MM.1S (cell line): Measurements from ENCODE around the gene DTX3.

Source experiments
- DNase-seq: peaks from one replicate; pipeline ENCODE4 v3.0.0-alpha.2; 2015
- H2AFZ ChIP-seq: fragments of 300-600 bp; sonication (generic); 2 replicates; pipeline ENCODE4 v1.6.0; 2016; ENCODE audit warnings: antibody characterized with exemption, low read length
- H3F3A ChIP-seq: fragments of 300-600 bp; sonication (generic); 2 replicates; pipeline ENCODE4 v1.6.1; 2016; ENCODE audit warnings: mild to moderate bottlenecking, antibody characterized with exemption, low read length, moderate library complexity, mixed read lengths; ENCODE audit not compliant: insufficient read depth
- H3K27ac ChIP-seq: fragments of 300-600 bp; sonication (generic); 2 replicates; pipeline ENCODE4 v1.5.1; 2016; ENCODE audit warnings: mild to moderate bottlenecking, low read length
- H3K27me3 ChIP-seq: fragments of 300-600 bp; sonication (generic); replicated peaks from 2 replicates; pipeline ENCODE4 v1.6.0; 2016; ENCODE audit warnings: low read length; ENCODE audit not compliant: insufficient read depth
- H3K36me3 ChIP-seq: fragments of 300-600 bp; sonication (generic); replicated peaks from 2 replicates; pipeline ENCODE4 v1.6.1; 2016; ENCODE audit warnings: mild to moderate bottlenecking, low read length, mixed read lengths; ENCODE audit not compliant: insufficient read depth
- H3K4me1 ChIP-seq: fragments of 300-600 bp; sonication (generic); 2 replicates; pipeline ENCODE4 v1.6.1; 2016; ENCODE audit warnings: low read length, mixed read lengths
- H3K4me2 ChIP-seq: fragments of 300-600 bp; sonication (generic); 2 replicates; pipeline ENCODE4 v1.6.0; 2016; ENCODE audit warnings: low read depth, low read length
- H3K4me3 ChIP-seq: fragments of 300-600 bp; sonication (generic); 2 replicates; pipeline ENCODE4 v1.5.1; 2016; ENCODE audit warnings: low read length, mixed read lengths
- H3K79me2 ChIP-seq: fragments of 300-600 bp; sonication (generic); 2 replicates; pipeline ENCODE4 v1.6.1; 2016; ENCODE audit warnings: mixed run types, low read length, mixed read lengths
- H3K9ac ChIP-seq: fragments of 300-600 bp; sonication (generic); 2 replicates; pipeline ENCODE4 v1.6.1; 2016; ENCODE audit warnings: low read length, mixed read lengths
- H3K9me2 ChIP-seq: fragments of 300-600 bp; sonication (generic); replicated peaks from 2 replicates; pipeline ENCODE4 v1.6.1; 2016; ENCODE audit warnings: mild to moderate bottlenecking, low read length, mixed read lengths; ENCODE audit not compliant: insufficient read depth
- H3K9me3 ChIP-seq: fragments of 300-600 bp; sonication (generic); replicated peaks from 2 replicates; pipeline ENCODE4 v1.6.1; 2016; ENCODE audit warnings: mild to moderate bottlenecking, low read length, mixed read lengths; ENCODE audit not compliant: insufficient read depth
- H4K20me1 ChIP-seq: fragments of 300-600 bp; sonication (generic); 2 replicates; pipeline ENCODE4 v1.6.1; 2016; ENCODE audit warnings: mild to moderate bottlenecking, low read length, moderate library complexity, mixed read lengths; ENCODE audit not compliant: insufficient read depth
- EZH2 ChIP-seq: fragments of 300-600 bp; sonication (generic); optimal IDR thresholded peaks from 2 replicates; pipeline ENCODE3; 2017; ENCODE audit warnings: low read depth, mild to moderate bottlenecking, antibody characterized with exemption, low read length, mixed read lengths
- EZH2phosphoT487 ChIP-seq: fragments of 300-600 bp; sonication (generic); IDR thresholded peaks from 2 replicates; pipeline ENCODE4 v1.6.1; 2018; ENCODE audit warnings: antibody characterized with exemption, low read length
- TF ChIP-seq, protein P1 (sequence below): fragments of 300-600 bp; sonication (generic); IDR thresholded peaks from 2 replicates; pipeline ENCODE4 v1.5.1; 2016; ENCODE audit warnings: antibody characterized with exemption, low read length, mixed read lengths

The DTX3 gene

GRCh38 chr12:57609781-57610553 lies 5.3 kb downstream of the DTX3 start:
- Histone ChIP-seq H3F3A (no peaks in the 10 kb centered on the region; the same call in 1 of the 2 replicates), H3K4me3 (no peak overlapping the region), H3K4me1 (peaks cover 5% of the 10 kb centered on the region), H4K20me1 (no peaks in the 10 kb centered on the region), H3K27ac (no peak overlapping the region), H3K9me2 (no peaks in the 10 kb centered on the region), H3K9me3 (no peaks in the 10 kb centered on the region), H3K9ac (no peak overlapping the region), H2AFZ (no peak overlapping the region), H3K79me2 (no peaks in the 10 kb centered on the region), H3K4me2 (no peak overlapping the region), H3K36me3 (no peaks in the 10 kb centered on the region), H3K27me3 (no peaks in the 10 kb centered on the region)
- no peak for TF ChIP-seq EZH2
- TF ChIP-seq EZH2phosphoT487: no peak
- TF ChIP-seq, protein P1, sequence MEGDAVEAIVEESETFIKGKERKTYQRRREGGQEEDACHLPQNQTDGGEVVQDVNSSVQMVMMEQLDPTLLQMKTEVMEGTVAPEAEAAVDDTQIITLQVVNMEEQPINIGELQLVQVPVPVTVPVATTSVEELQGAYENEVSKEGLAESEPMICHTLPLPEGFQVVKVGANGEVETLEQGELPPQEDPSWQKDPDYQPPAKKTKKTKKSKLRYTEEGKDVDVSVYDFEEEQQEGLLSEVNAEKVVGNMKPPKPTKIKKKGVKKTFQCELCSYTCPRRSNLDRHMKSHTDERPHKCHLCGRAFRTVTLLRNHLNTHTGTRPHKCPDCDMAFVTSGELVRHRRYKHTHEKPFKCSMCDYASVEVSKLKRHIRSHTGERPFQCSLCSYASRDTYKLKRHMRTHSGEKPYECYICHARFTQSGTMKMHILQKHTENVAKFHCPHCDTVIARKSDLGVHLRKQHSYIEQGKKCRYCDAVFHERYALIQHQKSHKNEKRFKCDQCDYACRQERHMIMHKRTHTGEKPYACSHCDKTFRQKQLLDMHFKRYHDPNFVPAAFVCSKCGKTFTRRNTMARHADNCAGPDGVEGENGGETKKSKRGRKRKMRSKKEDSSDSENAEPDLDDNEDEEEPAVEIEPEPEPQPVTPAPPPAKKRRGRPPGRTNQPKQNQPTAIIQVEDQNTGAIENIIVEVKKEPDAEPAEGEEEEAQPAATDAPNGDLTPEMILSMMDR: no peak
- no peak for DNase-seq

DNA sequence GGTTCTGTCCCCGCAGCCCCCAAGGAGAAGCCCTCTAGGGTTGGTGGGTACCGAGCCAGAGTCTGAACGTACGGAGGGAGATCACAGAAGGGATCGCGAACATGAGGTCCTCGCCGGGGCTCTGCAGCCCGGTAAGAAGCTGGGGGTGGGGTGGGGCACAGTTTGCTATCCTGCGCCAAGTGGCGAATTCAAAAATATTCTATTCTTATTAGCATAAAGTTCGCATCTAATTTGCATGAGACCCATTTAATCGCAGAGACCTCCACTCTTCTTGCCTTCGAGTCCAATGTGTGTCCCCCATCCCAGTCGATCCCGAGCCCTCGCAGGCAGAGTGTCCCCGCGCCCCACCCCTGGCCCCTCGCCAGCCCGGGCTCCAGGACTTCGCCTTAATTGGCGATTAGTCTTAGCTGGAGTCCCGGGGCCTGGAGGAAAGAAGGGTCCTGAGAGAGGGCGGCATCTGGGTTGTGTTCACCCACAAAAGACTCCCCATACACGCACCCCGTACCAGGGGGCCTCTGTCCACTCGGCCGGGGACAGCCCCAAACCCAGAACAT lies 6.0 kb downstream of the DTX3 start:
- peaks cover 5% of the 10 kb centered on the region for H3K4me1 ChIP-seq
- H3K9me3 ChIP-seq: no peaks in the 10 kb centered on the region
- peak overlapping the region; percentile 99 for H2AFZ ChIP-seq
- no peaks in the 10 kb centered on the region for H3K27me3 ChIP-seq
- H3K4me2 ChIP-seq: peak overlapping the region; percentile 95
- no peak for DNase-seq
- TF ChIP-seq, protein P1: no peak
- TF ChIP-seq EZH2: no peak
- TF ChIP-seq EZH2phosphoT487: no peak
- H3F3A ChIP-seq: no peaks in the 10 kb centered on the region; the same call in 1 of the 2 replicates
- peak overlapping the region; percentile 66; the same call in 1 of the 2 replicates for H3K9ac ChIP-seq
- H3K79me2 ChIP-seq: no peaks in the 10 kb centered on the region
- H3K4me3 ChIP-seq: peak overlapping the region; percentile 77
- no peaks in the 10 kb centered on the region for H3K36me3 ChIP-seq
- no peak overlapping the region for H3K27ac ChIP-seq
- H3K9me2 ChIP-seq: no peaks in the 10 kb centered on the region
- H4K20me1 ChIP-seq: no peaks in the 10 kb centered on the region

DNA sequence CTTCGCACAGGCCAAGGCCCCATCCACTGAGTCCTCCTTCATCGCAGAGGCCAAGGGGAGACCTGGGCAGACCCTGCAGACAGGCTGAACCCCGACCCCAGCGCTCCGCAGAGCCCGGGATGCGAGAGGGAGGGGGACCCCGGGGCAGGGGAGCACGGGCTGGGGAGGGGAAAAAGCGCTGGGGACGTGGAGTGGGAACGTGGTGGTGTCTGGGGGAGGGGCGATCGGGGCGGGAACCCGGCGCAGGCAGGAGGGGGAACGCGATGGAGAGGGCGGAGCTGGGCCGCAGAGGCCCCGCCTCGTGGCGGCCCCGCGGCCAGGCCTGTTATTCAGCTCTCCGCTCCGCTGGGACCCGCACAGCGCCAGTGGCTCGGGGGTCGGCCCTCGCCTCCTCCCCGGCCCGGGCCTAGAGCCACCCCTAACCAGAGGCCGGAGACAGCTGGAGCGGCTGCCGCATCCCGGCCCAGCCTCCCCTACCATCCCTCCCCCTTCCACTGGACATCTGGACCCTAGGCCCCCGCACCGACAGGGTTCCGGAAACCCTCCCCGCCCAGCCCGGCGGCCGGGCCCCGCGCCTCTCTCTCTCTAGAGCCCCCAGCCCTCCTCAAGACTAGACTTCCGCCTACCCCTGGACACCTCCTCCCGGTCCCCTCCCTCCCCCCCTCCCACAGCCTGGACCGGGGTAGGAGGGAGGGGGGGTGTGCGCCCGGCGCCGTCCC lies 6.6 kb downstream of the DTX3 start, which contains the start of gene ARHGEF25:
Gene ARHGEF25, plus strand, starts transcription at position 328 of the 719 bp plus-strand sequence. CDS start 460 bp downstream, outside the sequence.
- Histone ChIP-seq H3K9ac (peak within 1 kb of the TSS; percentile 66; the same call in 1 of the 2 replicates), H3K36me3 (no peaks in the 10 kb centered on the region), H3K27me3 (no peaks in the 10 kb centered on the region)

More for the DNA sequence above, 6.6 kb downstream of the DTX3 start, which contains the start of gene ARHGEF25:
- Histone ChIP-seq H2AFZ (peak within 1 kb of the TSS; percentile 99), H3K27ac (no peak within 1 kb of the TSS), H3F3A (no peaks in the 10 kb centered on the region; the same call in 1 of the 2 replicates), H3K9me2 (no peaks in the 10 kb centered on the region), H3K79me2 (no peaks in the 10 kb centered on the region), H3K4me3 (peak within 1 kb of the TSS; percentile 77), H3K4me2 (peak within 1 kb of the TSS; percentile 95), H3K9me3 (no peaks in the 10 kb centered on the region), H4K20me1 (no peaks in the 10 kb centered on the region), H3K4me1 (peaks cover 5% of the 10 kb centered on the region; the same call in 1 of the 2 replicates)
- TF ChIP-seq EZH2 (no peak), EZH2phosphoT487 (no peak)
- TF ChIP-seq, protein P1: no peak
- DNase-seq: peak; percentile 19
